Limb (tissue), 2 donors: ENCODE measurements around the gene CHRNB1.
A peak's percentile ranks its signal among the peaks of the same experiment; 100 is the strongest.

Experiments
- DNase-seq, 2 donors: peaks; one replicate each; pipeline ENCODE4 v3.0.0-alpha.2; 2016; ENCODE audit errors: extremely low spot score in 2 of 2

Gene CHRNB1

GRCh38 chr17:7444682-7445618 lies at the start of gene CHRNB1:
TSS of gene CHRNB1 (plus strand) at chr17:7445061. CDS start at chr17:7445128, 67 bp downstream.
- peak; percentile 53 to 74 for DNase-seq

- DNase-seq = no peak
These were observed 48.7 kb upstream of the CHRNB1 start for GRCh38 chr17:7396147-7396546.

- DNase-seq = no peak
These were observed 46.2 kb upstream of the CHRNB1 start for GRCh38 chr17:7398612-7399011.

GRCh38 chr17:7403043-7403726 lies 41.7 kb upstream of the CHRNB1 start:
- peak in 1 of 2 donors; percentile 23 for DNase-seq

GRCh38 chr17:7403727-7403976 lies 41.2 kb upstream of the CHRNB1 start:
- peak in 1 of 2 donors; percentile 36 for DNase-seq

- DNase-seq = peak; percentile 98 to 99
These were observed 40.7 kb upstream of the CHRNB1 start, which contains the start of gene TMEM256 for GRCh38 chr17:7403977-7404736. TSS of gene TMEM256 (minus strand) at chr17:7404097. CDS start at chr17:7404084, 13 bp downstream.

GRCh38 chr17:7404737-7405349 lies 40.0 kb upstream of the CHRNB1 start:
- DNase-seq = peak in 1 of 2 donors; percentile 79

- peak in 1 of 2 donors; percentile 67 for DNase-seq
These were observed 39.3 kb upstream of the CHRNB1 start for GRCh38 chr17:7405350-7406234.

- no peak for DNase-seq
These were observed 38.5 kb upstream of the CHRNB1 start for GRCh38 chr17:7406235-7406825.

- DNase-seq = no peak
These were observed 37.8 kb upstream of the CHRNB1 start for GRCh38 chr17:7407082-7407481.

GRCh38 chr17:7407485-7408251 lies 37.2 kb upstream of the CHRNB1 start, which contains the start of gene NLGN2:
TSS of gene NLGN2 (plus strand) at chr17:7407845. CDS start at chr17:7408256, 411 bp downstream.
- no peak for DNase-seq

- no peak for DNase-seq
These were observed 36.6 kb upstream of the CHRNB1 start for GRCh38 chr17:7408252-7408727.

GRCh38 chr17:7408863-7409262 lies 36.0 kb upstream of the CHRNB1 start:
- no peak for DNase-seq

- no peak for DNase-seq
These were observed 35.1 kb upstream of the CHRNB1 start for GRCh38 chr17:7409716-7410115.

GRCh38 chr17:7410634-7411426 lies 34.0 kb upstream of the CHRNB1 start:
- no peak for DNase-seq

- DNase-seq = no peak
These were observed 33.5 kb upstream of the CHRNB1 start for GRCh38 chr17:7411427-7411750.

- no peak for DNase-seq
These were observed 31.4 kb upstream of the CHRNB1 start for GRCh38 chr17:7413346-7413985.

GRCh38 chr17:7414837-7415236 lies 30.0 kb upstream of the CHRNB1 start:
- DNase-seq = no peak
